ENCODE results near the gene ABHD4.
"Not testable (repeated sequence)": the region's sequence is repeated elsewhere in the genome, so short reads cannot be mapped to it uniquely, and the experiment has no call there.

The ABHD4 gene

GRCh38 chr14:22627506-22628263 lies 29.6 kb downstream of the ABHD4 start:
- no peak for DNase-seq (ENCODE audit: low spot score)

GRCh38 chr14:22629361-22629760 lies 31.3 kb downstream of the ABHD4 start:
- DNase-seq (ENCODE audit: low spot score): no peak

- no peak for DNase-seq (ENCODE audit: low spot score)
Measured at GRCh38 chr14:22630066-22630465, 32.0 kb downstream of the ABHD4 start.

GRCh38 chr14:22630486-22630885 lies 32.4 kb downstream of the ABHD4 start:
- peak; percentile 75 for DNase-seq (ENCODE audit: low spot score)

GRCh38 chr14:22634233-22634900 lies 36.3 kb downstream of the ABHD4 start:
- DNase-seq (ENCODE audit: low spot score): no peak

GRCh38 chr14:22635980-22636379 lies 37.9 kb downstream of the ABHD4 start:
- not testable (repeated sequence) for DNase-seq (ENCODE audit: low spot score)

- DNase-seq (ENCODE audit: low spot score): no peak
Measured at GRCh38 chr14:22640192-22640591, 42.1 kb downstream of the ABHD4 start.

GRCh38 chr14:22641846-22642245 lies 43.7 kb downstream of the ABHD4 start:
- no peak for DNase-seq (ENCODE audit: low spot score)

GRCh38 chr14:22644305-22644635 lies 46.2 kb downstream of the ABHD4 start, which contains the start of gene OR6J1:
OR6J1 (minus strand) TSS chr14:22644352; CDS start chr14:22634811, 9,541 bp downstream.
- DNase-seq (ENCODE audit: low spot score): no peak

- DNase-seq (ENCODE audit: low spot score): peak; percentile 74
Measured at GRCh38 chr14:22646570-22647254, 48.6 kb downstream of the ABHD4 start.

GRCh38 chr14:22648506-22648905 lies 50.4 kb downstream of the ABHD4 start:
- peak; percentile 73 for DNase-seq (ENCODE audit: low spot score)

GRCh38 chr14:22650046-22650739 lies 52.1 kb downstream of the ABHD4 start:
- no peak for DNase-seq (ENCODE audit: low spot score)

- no peak for DNase-seq (ENCODE audit: low spot score)
Measured at GRCh38 chr14:22650960-22651521, 52.9 kb downstream of the ABHD4 start.

GRCh38 chr14:22651586-22651985 lies 53.5 kb downstream of the ABHD4 start:
- DNase-seq (ENCODE audit: low spot score): no peak

GRCh38 chr14:22653012-22653621 lies 55.0 kb downstream of the ABHD4 start:
- peak; percentile 86 for DNase-seq (ENCODE audit: low spot score)

GRCh38 chr14:22656226-22656625 lies 58.1 kb downstream of the ABHD4 start:
- DNase-seq (ENCODE audit: low spot score): no peak

- DNase-seq (ENCODE audit: low spot score): no peak
Measured at GRCh38 chr14:22656945-22657731, 59.0 kb downstream of the ABHD4 start.

GRCh38 chr14:22657861-22658260 lies 59.8 kb downstream of the ABHD4 start:
- DNase-seq (ENCODE audit: low spot score): peak; percentile 55

- no peak for DNase-seq (ENCODE audit: low spot score)
Measured at GRCh38 chr14:22658946-22659345, 60.8 kb downstream of the ABHD4 start.

- DNase-seq (ENCODE audit: low spot score): no peak
Measured at GRCh38 chr14:22660654-22661053, 62.6 kb downstream of the ABHD4 start.

Measured in GM03348 (cell line).